Non-pigmented ciliary epithelial cell (primary cell): ENCODE results near the gene JPH4.

ENCODE experiments used
- DNase-seq: peaks from one replicate; pipeline ENCODE4 v3.0.0-alpha.2; 2010; ENCODE audit warnings: low read depth

JPH4 gene

GRCh38 chr14:23563473-23564180, 15.0 kb downstream of the JPH4 start:
- no peak for DNase-seq

DNA sequence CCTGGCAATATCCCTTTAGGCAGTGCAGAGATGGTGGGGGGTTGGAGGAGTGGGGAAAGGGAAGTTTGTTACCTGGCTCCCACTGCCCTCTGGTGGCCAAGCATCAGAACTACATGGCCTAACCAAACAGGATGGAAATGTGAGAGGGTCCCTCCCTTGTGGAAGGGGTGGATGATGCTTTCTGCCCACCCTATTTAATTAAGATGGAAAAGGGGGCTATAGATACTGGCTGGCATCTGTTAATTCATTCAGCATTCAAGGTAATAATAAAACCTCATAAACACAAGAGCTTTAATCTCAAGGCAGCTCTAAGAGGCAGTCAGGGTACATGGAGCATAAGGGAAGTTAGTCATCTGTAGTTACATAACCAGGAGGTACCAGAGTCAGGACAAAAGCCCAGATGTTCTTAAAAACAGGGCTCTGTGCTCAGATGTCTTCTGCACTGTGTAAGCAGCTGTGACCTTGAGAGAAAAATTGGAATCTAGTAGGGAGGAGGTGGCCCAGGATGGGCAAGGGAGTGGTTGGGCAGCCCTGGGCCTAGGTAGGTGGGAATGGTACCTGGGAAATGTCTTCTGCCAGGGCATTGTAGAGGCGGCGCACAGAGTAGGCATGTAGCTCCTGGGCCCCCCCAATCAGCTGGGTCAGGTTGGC, 15.6 kb downstream of the JPH4 start:
- no peak for DNase-seq

DNA sequence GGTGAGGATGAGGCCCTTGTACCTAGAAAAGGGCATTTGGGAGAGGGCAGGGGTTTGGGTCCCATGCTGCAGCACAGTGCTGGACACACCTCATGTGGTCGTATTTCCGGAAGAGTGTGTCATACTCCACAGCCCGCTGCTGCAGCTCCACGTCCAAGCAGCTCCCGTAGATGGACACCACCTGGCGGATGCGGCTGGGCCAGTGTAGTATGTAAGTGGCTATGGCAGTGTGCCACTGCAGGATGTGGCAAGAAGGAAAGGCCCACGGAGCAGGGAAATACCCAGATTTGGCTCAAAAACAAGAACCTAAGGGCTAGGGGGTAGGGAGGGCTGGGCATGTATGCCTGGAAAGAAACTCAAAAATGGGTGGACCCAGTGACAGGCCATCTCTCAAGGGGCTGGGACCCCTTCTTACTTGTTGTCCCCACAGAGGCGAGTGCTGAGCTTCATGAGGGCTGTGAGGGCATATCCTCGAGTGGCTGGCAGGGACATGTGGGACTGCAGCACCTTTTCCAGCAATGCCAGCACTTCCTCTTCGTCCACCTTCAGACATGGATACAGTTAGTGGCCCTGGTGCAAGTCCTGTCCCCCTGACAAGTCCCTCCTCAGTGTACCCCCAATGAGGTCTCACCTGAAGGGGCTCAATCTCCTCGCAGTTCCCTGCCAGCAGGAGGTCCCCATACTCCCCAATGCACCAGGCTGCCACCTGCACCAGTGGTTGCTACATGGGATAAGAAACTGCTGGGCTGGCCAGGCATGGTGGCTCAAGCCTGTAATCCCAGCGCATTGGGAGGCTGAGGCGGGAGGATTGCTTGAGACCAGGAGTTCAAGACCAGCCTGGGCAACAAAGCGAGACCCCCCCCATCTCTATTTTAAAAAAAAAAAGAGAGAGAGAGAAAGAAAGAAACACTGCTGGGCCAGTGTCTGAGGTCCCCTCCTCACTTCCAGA, 16.4 kb downstream of the JPH4 start:
- DNase-seq = no peak

DNA sequence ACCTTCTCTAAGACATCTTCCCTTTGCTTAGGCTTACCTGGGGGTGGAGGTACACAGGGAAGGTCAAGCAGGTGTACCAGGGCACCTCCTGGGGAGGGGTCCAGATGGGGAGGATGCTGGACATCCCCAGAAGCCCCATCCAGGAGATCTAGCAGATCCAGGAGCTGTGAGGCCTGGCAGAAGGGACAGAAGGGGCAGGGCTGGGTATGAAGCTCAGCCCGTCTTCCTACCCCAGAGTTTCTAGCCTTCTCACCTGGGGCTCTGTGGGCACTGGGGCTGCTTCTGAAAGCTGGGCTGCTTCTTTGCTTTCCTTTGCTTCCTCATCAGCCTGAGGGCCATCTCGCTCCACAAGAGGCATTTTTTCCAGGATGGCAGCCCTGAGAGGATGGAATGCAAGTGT, 17.3 kb downstream of the JPH4 start:
- DNase-seq = no peak

DNA sequence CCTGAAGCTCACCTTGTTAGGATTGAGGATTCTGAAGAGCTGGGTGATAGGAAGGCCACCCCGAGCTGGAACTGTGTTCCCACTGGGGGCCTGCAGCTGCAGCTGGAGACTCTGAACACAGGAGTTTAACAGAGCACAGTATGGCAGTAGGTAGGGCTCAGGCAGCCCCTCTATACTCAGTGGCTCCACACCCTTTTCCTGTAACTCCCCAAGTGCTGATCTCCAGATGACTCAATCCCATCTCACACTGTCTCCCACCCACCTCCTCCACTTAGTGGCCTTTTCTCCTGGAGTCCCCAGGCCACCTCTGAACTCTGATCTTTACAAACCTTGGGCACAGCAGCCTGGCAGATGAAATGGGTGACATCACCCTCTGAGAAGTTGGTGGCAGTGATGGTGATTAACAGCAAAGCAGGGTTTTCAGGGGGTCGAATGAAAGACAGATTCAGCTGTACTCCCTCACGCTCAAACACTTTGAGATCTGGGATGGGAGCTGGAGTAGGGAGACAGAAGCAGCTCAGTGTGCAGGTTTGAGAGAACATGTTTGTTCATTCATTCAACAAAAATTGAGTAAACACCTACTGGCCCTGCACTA, 18.6 kb downstream of the JPH4 start:
- DNase-seq = no peak

- DNase-seq = no peak
Observed at GRCh38 chr14:23559010-23559925, 19.3 kb downstream of the JPH4 start.

DNA sequence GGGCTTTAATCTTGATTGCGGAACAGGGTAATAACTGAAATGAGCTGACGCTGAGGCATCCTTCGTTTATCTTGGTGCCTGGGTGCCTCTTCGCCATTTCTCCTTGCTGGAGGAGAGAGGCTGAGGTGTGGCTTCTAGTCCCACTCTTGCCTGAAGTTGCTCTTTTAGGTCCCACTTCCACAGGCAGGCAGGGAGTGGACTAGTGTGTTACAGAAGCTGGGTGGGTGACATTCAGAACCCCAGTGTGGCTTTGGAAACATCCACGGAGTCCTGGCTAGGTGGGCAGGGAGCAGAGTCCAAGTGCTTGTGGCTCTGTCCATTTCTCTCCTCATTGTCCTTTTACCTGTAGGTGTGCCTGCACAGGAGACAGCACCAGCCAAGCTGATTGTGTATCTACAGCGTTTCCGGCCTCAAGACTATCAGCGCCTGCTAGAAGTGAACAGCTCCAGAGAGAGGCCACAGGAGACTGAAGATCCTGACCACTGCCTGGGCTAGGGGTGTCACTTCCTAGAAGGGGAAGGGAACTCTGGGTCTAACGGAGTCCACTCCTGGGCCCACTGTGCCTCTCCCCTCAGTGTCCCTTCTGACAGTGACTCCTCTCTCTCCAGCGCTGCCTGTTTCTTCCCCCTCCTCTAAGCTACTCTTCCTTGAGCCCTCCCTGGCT, 20.1 kb downstream of the JPH4 start:
- no peak for DNase-seq

- DNase-seq = no peak
Observed at GRCh38 chr14:23557946-23558345, 20.6 kb downstream of the JPH4 start.

GRCh38 chr14:23557521-23557920, 21.1 kb downstream of the JPH4 start:
- DNase-seq = no peak

DNA sequence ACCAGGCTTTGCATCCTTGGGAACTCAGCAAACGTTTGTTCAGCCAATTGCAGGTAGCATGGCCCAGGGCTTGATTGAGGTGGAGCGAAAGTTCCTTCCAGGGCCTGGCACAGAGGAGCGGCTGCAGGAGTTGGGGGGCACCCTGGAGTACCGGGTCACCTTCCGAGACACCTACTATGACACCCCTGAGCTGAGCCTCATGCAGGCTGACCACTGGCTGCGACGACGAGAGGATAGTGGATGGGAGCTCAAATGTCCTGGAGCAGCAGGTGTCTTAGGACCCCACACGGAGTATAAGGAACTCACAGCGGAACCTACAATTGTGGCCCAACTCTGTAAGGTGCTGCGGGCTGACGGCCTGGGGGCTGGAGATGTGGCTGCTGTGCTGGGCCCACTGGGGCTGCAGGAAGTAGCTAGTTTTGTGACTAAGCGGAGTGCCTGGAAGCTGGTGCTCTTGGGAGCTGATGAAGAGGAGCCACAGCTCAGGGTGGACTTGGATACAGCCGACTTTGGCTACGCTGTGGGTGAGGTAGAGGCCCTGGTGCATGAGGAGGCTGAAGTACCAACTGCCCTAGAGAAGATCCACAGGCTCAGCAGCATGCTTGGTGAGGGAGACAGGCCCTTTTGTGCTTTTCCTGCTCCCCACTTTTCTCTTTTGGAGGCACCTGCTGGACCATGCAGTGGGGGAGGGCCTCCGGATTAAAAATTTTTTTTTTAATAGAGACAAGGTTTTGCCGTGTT, 21.7 kb downstream of the JPH4 start:
- DNase-seq = no peak

DNA sequence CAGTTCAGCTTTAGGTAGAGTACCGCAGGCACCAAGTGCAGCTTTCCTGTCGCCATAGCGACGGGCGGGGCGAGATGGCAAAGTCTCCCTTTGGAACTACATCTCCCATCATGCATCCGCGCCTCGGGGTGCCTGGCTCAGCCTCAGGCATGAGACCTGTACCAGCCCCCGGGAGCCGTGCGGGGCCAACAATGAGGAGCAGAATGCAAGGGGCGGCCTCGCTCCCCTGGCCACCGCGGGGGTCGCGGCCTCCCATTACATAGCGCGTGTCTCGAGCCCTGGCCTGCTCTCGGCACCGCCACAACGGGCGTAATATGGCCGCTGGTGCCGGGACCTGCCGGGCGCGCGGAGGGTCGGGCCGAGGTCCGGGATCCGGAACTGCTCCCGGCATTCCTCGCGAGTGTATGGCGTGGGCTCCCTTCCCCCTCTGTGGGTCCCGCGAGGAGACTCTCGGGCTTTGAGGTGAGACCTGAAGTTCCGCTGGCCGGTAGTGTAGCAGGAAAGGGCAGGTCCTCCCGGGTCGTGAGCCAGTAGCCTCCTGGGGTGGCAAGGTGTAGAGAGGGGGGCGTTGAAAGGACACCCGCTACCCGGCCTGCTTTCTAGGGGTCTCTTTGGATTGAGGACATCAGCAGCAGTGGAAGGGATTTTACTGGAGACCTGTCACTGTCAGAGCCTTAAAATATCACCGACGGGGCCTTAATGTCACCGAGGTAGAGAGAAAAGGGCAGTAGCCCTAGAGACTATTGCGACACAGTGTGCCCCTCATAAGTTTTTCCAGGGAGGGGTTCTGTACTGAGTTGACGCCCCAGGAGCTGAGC, 22.5 kb downstream of the JPH4 start, which contains the start of gene THTPA:
Gene THTPA, plus strand, starts transcription at position 390 of the 818 bp plus-strand sequence. CDS start 487 bp downstream, outside the sequence.
- peak; percentile 56 for DNase-seq

- DNase-seq = no peak
Observed at GRCh38 chr14:23555533-23555881, 23.1 kb downstream of the JPH4 start.

DNA sequence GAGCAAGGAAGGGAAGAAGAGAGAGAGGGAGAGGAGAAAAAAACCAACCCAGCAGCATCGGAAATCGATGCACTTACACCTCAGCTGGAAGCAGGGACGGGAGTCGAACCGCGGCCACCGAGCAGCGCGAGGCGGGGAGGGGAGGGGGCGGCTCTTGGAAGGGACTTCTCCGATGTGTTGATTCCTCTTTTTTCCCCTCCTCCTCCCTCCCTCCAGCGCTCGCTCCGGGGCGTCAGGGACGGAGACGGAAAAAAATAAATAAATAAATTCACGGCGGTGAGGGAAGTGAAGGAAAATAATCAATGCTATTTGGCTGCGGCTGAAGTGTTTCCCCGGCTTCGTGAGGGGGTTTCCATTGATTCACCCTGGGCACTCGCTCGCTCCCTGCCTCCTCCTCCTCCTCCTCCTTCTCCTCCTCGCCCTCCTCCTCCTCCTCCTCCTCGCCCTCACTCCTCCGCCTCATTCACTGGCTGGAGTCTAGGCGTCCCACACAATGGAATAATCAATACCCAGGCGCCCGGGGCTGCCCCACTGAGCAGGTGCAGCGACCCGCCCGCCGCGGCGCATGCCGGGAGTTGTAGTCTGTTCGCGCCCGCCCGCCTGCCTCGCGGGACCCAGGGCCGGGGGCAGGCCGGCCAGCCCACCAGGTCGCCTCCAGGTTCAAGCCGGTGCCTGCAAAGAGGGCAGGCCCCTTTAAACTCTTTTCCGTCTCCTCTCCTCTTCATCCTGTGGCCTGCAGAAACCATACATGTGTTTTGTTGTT, 27.1 kb downstream of the JPH4 start, which contains the start of gene ZFHX2:
Gene ZFHX2, minus strand, starts transcription at position 500 of the 763 bp plus-strand sequence. CDS start 16,440 bp downstream, outside the sequence.
- no peak for DNase-seq

DNA sequence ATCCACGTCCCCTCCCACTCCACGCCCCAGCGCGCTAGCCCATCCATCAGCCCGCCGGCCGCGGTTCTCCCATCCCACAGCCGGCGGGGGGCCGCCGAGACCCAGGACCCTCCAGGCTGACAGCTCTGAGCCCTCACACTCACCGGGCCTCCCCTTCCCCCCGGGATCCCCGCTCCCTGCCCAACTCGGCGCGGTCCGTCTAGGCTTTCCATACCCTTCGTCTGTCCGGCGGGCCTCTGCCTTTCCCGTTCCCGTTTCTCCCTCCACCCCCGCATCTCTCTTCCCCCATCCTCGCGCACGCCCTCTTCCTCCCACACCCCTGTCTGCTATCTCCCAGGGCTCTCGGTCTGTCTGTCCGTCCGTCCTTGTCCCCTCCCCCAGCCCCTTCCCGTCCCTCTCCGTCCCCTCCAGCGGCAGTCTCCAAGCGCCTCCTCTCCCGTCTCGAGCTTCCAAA, 27.8 kb downstream of the JPH4 start:
- no peak for DNase-seq

DNA sequence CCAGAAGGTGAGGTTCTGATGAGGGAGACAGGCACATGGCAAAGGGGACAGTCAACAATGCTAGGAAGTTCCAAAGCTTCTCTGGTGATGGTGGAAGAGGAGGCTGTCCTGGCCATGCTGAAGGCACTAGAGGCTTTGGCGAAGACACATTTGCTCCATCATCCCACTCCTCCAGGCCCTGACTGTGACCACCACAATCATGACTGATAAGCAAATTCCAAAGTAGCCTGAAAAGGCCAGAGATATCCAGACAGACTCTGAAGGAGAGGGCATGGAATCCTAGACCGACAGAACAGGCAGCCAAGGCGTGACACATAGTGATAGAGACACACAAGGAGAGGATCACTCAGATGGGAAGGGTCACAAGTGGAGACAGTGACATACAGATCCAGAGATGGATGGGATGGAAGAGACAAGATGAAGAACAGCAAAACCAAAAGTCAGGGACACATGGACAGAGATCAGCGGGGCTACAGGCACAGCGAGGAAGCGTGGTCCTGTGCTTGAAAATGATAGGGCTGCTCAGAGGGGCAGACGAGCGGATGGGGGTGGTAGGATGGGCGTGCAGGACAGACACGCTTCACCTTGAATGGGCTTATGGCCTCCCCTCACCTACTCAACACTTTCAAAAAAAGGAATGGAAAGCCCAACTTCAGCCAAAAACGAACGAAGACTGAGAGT, 28.3 kb downstream of the JPH4 start:
- no peak for DNase-seq

DNA sequence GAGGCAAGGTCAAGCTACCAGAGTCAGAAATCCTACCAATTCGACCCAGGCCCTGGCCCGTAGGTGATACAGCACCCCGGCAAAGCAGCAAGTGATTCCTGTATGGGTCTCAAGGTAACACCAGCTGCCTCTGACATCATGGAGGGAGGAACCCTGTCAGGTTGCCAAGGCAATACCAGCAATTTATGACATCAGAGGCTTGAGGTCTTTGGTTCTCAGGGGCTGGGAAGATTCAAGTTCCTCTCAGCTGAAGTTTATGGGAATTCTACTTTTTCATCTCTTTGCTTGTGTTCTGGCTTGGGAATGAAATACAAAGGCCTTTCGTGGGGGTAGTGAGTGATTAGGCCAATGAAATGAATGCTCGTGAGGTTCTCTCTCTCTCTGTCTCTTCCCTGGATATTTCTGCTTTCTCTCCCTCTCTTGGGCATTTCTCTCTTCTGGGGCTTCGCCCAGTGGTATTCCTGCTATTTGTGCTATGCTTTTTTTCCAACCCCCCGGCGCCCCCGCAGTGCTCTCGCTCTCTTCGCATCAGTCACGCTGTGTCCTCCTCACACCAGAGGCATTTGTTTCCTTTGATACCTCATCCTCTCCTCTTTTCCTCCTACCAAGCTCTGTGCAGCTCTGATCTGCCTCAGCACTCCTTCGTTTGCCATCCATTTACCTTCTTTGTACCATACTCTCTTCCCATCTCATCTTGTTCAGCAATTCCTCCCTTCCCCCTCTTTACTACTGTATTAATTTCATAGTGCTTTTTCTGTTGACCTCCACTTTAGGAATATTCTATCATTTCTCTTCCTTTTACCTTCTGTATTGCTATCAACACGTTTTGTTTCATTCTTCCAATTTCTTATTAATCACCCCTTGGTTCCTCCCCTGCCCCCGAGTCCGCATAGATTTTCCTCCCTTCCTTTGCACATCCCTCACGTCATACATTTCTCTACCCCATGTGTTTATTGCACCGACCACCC, 30.0 kb downstream of the JPH4 start:
- no peak for DNase-seq
